Measurements from ENCODE around the gene TRMT61A. TPM values are rescaled to one million over a fixed set of nuclear protein-coding genes. Genes with fewer than 3 reads are reported as not detected.

Gene TRMT61A
- total RNA-seq, 4 donors from 2014 or later = 12.4 to 36.0 (median 15.1) TPM

DNA sequence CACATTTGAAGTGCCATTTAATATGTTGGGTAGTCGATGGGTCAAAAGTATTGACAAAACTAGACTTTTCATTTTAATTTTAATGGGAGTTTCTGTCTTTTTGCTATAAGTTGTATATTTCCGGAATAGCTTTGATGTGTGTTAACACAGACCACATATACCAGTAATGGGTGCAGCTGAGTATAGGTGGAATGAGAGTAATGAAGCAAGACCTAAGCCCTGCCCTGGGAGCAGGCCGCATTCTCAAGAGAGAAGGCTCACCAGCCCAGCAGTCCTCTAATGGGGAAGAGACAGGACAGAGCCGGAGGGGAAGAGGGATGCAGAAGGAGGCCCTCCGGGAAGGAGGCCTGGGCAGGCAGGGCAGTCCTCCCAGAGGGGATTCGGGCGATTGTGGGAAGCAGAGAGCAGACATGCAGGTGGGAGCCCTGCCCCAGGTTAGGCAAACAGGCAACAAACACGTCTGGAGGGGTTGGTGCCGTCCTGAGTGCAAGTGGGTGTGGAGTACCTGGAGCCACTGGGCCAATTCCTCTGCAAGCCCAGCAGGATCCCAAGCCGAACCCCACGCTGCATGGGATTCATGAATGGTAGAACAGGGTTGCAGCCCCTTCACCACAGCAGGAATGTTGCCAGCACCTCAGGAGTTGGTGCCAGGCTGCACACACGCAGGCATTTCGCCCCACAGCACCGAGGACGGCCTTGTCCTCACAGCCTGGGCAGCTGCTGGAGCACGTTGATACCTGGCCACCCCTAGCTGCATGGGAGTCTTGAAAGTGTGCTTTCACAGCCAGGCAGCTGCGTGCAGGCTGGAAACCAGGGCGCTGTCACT lies 14.2 kb upstream of the TRMT61A start:
- DNase-seq (ENCODE audit: low spot score) = no peak
- TF ChIP-seq, protein P1, sequence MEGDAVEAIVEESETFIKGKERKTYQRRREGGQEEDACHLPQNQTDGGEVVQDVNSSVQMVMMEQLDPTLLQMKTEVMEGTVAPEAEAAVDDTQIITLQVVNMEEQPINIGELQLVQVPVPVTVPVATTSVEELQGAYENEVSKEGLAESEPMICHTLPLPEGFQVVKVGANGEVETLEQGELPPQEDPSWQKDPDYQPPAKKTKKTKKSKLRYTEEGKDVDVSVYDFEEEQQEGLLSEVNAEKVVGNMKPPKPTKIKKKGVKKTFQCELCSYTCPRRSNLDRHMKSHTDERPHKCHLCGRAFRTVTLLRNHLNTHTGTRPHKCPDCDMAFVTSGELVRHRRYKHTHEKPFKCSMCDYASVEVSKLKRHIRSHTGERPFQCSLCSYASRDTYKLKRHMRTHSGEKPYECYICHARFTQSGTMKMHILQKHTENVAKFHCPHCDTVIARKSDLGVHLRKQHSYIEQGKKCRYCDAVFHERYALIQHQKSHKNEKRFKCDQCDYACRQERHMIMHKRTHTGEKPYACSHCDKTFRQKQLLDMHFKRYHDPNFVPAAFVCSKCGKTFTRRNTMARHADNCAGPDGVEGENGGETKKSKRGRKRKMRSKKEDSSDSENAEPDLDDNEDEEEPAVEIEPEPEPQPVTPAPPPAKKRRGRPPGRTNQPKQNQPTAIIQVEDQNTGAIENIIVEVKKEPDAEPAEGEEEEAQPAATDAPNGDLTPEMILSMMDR (IDR thresholded peaks at IDR 0.05) = no peak
- ATAC-seq (ENCODE audit: low FRiP score) = no peak

DNA sequence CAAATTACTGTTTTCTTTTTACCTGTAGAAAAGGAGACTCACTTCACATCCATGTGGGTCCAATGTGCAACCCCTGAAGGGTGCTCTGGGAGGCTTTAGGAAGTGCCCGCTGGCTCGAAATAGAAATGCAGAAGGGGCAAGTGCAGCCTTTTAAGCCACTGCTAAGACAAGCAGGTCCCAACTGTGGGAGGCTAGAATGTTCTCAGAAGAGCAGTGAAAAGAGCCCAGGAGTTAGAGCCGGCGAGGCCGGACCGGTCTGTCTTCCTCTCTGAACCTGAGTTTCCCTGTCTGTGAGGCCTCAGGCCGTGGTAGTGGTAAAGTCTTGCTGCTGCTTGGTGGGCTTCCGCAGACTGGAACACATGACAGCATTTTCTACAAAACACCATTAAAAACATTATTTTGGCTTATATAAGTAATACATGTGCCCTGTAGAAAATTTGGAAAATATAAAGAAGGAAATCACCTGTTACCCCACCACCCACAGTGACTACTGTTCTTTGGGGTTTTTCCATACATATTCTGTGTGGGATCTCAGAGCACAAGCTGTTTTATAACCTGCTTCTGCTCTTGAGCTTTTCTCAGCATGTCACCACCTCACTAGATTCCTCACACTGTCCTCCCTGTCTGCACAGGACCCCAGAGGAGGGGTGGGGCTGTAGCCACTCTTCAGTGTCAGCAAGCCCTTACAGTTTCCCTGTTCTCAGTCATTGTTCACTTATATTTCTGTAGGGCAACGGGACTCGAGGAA lies 12.4 kb upstream of the TRMT61A start:
- ATAC-seq (ENCODE audit: low FRiP score) (no peak), DNase-seq (ENCODE audit: low spot score) (no peak)
- TF ChIP-seq, protein P1 (IDR thresholded peaks at IDR 0.05) = no peak

DNA sequence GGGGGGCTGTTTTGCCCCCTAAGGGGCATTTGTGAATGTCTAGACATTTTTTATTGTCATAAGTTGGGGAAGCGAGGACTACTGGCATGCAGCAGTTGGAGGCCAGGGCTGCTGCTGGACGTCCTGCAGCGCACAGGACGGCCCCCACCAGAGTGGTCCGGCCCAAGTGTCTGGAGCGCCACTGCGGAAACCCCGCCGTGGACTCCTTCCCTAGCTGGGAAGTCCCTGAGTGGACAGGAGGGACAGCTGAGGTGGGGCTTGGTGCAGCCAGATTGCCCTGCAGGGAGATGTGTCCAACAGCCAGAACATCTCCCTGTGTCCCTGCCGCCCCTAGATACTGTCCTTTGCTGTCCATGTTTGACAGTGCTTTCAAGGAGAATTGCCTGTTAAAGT lies 11.8 kb upstream of the TRMT61A start:
- TF ChIP-seq, protein P1 (IDR thresholded peaks at IDR 0.05) = no peak
- DNase-seq (ENCODE audit: low spot score) (no peak), ATAC-seq (ENCODE audit: low FRiP score) (no peak)

DNA sequence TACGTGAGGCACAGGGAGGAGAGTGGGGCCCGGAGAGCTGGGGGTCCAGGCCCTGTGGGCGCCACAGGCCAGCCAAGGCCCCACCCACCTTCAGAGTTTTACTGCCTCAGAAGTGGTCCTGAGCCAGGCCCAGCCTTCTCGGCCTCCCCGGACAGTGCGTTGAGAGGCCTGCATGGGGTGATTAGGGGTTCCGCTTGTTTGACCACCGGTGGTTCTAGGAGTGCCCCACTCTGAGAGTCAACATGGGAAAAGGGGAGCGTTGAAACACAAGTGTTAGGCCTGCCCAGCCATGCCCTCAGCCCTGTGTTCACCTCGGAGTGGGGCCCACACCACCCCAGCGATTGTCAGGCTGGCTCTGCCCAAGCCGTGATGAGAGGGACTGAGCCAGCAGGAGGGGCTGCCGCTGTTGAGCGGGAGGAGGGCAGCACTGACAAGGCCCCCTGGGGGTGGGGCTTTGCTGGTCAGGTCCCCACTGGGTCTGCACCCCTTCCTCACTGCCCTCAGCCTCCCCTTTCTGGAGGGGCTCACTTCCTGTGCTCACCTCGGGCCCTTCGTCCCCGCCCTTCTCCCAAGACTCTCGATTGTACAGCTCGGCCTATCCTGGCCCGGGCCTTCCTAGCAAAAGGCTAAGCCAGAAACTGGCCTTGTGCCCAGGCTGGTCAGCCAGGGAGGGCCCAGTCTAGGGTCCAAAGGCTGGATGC lies 11.1 kb upstream of the TRMT61A start:
- DNase-seq (ENCODE audit: low spot score) (no peak), ATAC-seq (ENCODE audit: low FRiP score) (no peak)
- TF ChIP-seq, protein P1 (IDR thresholded peaks at IDR 0.05) = no peak

DNA sequence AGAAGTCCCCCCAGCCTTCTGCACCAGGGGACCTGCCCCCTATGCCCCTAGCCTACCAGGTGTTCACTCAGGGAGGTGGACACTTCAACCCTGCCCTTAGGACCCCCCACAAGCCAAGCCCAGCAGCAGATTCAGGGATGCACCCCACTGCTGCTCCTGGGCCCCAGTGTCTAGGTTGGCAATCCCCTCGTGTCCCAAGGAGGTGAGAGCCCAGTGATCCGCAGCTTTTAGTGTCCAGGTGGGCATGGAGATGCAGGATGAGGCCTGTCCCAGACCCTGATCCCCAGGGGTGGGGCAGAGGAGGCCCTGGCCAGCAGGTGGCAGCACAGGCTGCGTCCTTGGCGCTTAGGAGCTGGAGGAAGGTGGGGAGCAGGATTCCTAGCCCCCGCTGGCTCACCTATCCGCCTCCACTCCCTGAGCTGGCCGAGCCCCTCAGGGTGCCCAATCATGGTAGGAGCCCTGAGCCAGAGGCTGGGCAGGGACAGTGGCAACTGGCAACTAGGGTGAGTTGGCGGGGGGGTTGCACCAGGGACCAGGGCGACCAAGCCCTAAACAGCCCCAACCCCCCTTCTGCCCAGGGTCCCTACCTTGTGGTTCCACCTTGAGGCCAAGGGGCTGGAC lies 10.5 kb upstream of the TRMT61A start:
- TF ChIP-seq, protein P1 (IDR thresholded peaks at IDR 0.05) = no peak
- ATAC-seq (ENCODE audit: low FRiP score) (no peak), DNase-seq (ENCODE audit: low spot score) (no peak)

DNA sequence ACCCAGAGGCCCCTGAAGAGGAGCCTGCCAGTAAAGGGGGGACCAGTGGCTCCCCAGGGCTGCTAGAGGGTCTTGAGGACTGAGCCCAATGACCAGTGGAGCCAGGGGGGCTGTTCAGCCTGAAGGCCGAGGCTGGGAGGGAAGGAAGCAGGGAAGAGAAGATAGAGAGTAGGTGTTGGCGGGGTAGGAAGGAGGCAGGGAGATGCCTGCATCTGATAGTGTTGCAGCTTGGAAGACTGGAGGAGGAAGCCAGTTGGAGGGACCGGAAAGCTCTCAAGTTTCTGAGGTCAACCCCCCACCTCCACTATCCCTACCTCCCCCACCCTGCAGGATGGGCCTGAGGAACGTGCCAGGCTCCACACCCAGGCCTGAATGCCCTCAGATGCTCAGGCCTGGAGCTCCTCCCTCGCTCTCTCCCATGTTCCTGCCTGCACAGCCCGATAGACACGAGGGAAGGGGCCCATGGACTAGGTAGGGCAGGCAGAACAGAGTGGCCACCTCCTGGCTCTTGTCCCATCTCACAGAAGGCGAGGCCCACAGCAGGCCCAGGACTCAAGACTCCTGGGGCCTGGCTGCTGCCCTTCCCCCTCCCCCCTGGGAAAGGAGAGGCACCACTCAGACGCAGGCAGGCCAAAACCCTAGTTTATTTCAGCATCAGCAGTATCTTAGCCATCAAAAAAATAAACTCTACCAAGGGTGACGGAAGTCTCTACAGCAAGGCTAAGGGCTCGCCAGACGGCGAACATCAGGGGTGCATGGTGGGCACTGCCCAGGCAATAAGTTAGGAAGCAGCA lies 9.8 kb upstream of the TRMT61A start:
- TF ChIP-seq, protein P1 (IDR thresholded peaks at IDR 0.05) = no peak
- DNase-seq (ENCODE audit: low spot score) (no peak), ATAC-seq (ENCODE audit: low FRiP score) (no peak)
